ENCODE measurements around the gene ZBTB16.

Gene ZBTB16

GRCh38 chr11:114061681-114062049 is 2.2 kb downstream of the ZBTB16 start:
- no peak for TF ChIP-seq CTCF (IDR thresholded peaks at IDR 0.05; ENCODE audit: insufficient read depth, low read length, poor library complexity, severe bottlenecking)
- no peaks in the 10 kb centered on the region for H3K36me3 ChIP-seq (ENCODE audit: control insufficient read depth, insufficient read depth, low read length)
- no peak overlapping the region for H3K4me3 ChIP-seq (replicated peaks; ENCODE audit: low read depth, low read length)
- H3K27me3 ChIP-seq (replicated peaks; ENCODE audit: control insufficient read depth, insufficient read depth, low read length): peaks cover 4% of the 10 kb centered on the region
- no peak for DNase-seq (ENCODE audit: extremely low read depth, insufficient read length)

DNA sequence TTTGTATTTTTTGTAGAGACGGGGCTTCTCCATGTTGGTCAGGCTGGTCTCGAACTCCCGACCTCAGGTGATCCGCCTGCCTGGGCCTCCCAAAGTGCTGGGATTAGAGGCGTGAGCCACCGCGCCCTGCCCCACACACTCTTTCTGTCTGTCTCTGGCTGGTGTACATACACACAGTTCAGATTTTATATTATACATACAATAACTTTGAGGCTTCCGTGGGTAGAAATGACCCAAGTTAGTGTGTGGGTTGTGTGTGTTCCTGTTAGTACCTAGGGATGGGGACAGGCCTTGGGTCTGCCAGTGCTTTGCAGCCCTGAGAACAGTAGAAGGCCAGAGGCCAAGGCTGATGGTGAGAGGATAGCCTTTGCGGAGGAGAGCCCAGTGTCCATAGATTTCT is 2.8 kb downstream of the ZBTB16 start:
- Histone ChIP-seq H3K27me3 (replicated peaks; ENCODE audit: control insufficient read depth, insufficient read depth, low read length) (peaks cover 4% of the 10 kb centered on the region), H3K36me3 (ENCODE audit: control insufficient read depth, insufficient read depth, low read length) (no peaks in the 10 kb centered on the region), H3K4me3 (replicated peaks; ENCODE audit: low read depth, low read length) (no peak overlapping the region)
- TF ChIP-seq CTCF (IDR thresholded peaks at IDR 0.05; ENCODE audit: insufficient read depth, low read length, poor library complexity, severe bottlenecking): no peak
- no peak for DNase-seq (ENCODE audit: extremely low read depth, insufficient read length)

DNA sequence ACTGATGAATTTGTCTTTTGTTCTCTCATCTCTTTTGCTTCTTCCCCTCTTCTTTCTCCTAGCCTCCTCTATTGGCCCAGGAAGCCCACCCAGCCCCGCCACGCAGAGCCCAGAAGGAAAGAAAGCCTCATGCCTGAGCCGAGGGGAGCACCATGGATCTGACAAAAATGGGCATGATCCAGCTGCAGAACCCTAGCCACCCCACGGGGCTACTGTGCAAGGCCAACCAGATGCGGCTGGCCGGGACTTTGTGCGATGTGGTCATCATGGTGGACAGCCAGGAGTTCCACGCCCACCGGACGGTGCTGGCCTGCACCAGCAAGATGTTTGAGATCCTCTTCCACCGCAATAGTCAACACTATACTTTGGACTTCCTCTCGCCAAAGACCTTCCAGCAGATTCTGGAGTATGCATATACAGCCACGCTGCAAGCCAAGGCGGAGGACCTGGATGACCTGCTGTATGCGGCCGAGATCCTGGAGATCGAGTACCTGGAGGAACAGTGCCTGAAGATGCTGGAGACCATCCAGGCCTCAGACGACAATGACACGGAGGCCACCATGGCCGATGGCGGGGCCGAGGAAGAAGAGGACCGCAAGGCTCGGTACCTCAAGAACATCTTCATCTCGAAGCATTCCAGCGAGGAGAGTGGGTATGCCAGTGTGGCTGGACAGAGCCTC is 3.8 kb downstream of the ZBTB16 start:
- H3K4me3 ChIP-seq (replicated peaks; ENCODE audit: low read depth, low read length): no peak overlapping the region
- TF ChIP-seq CTCF (IDR thresholded peaks at IDR 0.05; ENCODE audit: insufficient read depth, low read length, poor library complexity, severe bottlenecking): no peak
- no peak for DNase-seq (ENCODE audit: extremely low read depth, insufficient read length)
- no peaks in the 10 kb centered on the region for H3K36me3 ChIP-seq (ENCODE audit: control insufficient read depth, insufficient read depth, low read length)
- peaks cover 4% of the 10 kb centered on the region for H3K27me3 ChIP-seq (replicated peaks; ENCODE audit: control insufficient read depth, insufficient read depth, low read length)

DNA sequence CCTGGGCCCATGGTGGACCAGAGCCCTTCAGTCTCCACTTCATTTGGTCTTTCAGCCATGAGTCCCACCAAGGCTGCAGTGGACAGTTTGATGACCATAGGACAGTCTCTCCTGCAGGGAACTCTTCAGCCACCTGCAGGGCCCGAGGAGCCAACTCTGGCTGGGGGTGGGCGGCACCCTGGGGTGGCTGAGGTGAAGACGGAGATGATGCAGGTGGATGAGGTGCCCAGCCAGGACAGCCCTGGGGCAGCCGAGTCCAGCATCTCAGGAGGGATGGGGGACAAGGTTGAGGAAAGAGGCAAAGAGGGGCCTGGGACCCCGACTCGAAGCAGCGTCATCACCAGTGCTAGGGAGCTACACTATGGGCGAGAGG is 4.3 kb downstream of the ZBTB16 start:
- Histone ChIP-seq H3K4me3 (replicated peaks; ENCODE audit: low read depth, low read length) (no peak overlapping the region), H3K27me3 (replicated peaks; ENCODE audit: control insufficient read depth, insufficient read depth, low read length) (peaks cover 4% of the 10 kb centered on the region), H3K36me3 (ENCODE audit: control insufficient read depth, insufficient read depth, low read length) (no peaks in the 10 kb centered on the region)
- no peak for TF ChIP-seq CTCF (IDR thresholded peaks at IDR 0.05; ENCODE audit: insufficient read depth, low read length, poor library complexity, severe bottlenecking)
- DNase-seq (ENCODE audit: extremely low read depth, insufficient read length): no peak

- DNase-seq (ENCODE audit: extremely low read depth, insufficient read length): no peak
- H3K27me3 ChIP-seq (replicated peaks; ENCODE audit: control insufficient read depth, insufficient read depth, low read length): peaks cover 4% of the 10 kb centered on the region
- no peak overlapping the region for H3K4me3 ChIP-seq (replicated peaks; ENCODE audit: low read depth, low read length)
- no peak for TF ChIP-seq CTCF (IDR thresholded peaks at IDR 0.05; ENCODE audit: insufficient read depth, low read length, poor library complexity, severe bottlenecking)
- H3K36me3 ChIP-seq (ENCODE audit: control insufficient read depth, insufficient read depth, low read length): no peaks in the 10 kb centered on the region
Measured at GRCh38 chr11:114064216-114064615, 4.7 kb downstream of the ZBTB16 start.

DNA sequence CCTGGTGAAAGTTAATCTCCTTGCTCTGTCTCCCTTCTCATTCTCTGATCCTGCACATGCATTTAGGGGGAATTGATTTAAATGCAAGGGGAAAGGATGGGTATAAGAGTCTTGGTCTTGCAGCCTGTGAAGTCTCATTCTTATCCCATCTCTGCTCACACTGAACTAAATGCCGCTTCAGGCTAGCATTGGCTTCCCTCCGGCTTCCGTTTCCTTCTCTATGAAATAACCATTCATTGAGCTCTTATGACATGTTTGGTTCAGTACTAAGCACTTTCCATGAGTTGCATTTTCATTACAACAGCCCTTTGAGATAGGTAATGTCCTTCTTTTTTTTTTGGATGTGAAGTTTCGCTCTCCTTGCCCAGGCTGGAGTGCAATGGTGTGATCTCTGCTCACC is 5.6 kb downstream of the ZBTB16 start:
- no peak for DNase-seq (ENCODE audit: extremely low read depth, insufficient read length)
- H3K4me3 ChIP-seq (replicated peaks; ENCODE audit: low read depth, low read length): no peak overlapping the region
- no peaks in the 10 kb centered on the region for H3K36me3 ChIP-seq (ENCODE audit: control insufficient read depth, insufficient read depth, low read length)
- no peak for TF ChIP-seq CTCF (IDR thresholded peaks at IDR 0.05; ENCODE audit: insufficient read depth, low read length, poor library complexity, severe bottlenecking)
- H3K27me3 ChIP-seq (replicated peaks; ENCODE audit: control insufficient read depth, insufficient read depth, low read length): peaks cover 4% of the 10 kb centered on the region
